ENCODE measurements around the gene SLC37A1.

Gene SLC37A1

DNA sequence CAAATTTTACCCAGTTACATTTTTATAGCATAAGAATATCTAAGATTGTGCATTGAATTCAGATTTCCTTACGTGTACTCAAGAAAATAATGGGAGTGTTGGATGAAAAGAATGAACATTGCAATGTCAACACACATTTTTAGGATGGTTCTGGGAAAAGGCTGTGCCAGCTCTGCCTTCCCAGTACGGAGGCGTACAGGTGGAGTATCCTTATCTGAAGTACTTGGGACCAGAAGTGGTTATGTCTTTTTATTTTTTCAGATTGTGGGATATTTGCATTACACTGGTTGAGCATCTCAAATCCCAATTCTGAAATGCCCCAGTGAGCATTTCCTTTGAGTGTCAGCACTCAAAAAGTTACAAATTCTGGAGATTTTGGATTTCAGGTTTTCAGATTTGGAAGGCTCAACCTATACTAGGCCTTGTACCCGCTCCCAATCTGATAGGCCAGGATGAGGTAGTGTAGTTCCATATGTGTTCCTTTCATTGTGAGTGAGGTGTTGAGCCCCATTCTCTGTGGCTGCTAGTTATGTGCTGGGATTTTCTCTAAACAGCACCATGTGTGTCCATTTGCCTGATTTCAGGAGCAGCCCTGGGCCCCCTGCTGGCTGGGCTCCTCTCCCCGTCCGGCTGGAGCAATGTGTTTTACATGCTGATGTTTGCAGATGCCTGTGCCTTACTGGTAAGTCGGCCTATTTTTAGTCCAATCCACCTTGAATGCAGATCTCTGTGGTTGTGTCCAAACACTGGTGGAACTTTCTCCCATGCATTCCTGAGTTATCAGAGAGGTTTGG, 60.8 kb downstream of the SLC37A1 start:
- TF ChIP-seq POLR2A (IDR thresholded peaks at IDR 0.05; ENCODE audit: low read length) (no peak), GATA1 (IDR thresholded peaks at IDR 0.05; ENCODE audit: low read depth, low read length) (no peak)
- peak in 1 of 2 experiments; percentile 16 for DNase-seq

DNA sequence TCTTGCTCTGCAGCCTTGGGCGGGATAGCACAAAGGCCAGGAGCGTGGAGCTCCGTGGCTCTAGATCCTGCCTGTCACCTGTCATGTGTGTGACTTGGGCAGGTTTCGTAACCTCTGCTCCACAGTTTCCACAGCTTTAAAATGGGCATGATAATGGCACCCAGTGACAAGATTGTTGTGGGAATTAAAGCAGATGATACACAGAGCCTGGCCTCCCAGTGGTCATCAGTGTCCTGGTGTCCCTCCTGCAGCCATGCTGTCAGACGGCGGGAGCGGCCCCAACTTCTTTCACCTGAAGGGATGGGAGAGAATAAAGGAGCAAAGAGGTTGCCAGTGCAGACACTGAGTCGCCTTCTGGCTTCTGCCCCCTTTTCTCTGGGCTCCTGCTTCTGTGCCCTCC, 61.5 kb downstream of the SLC37A1 start:
- DNase-seq: no peak
- no peak for TF ChIP-seq POLR2A (IDR thresholded peaks at IDR 0.05; ENCODE audit: low read length)
- TF ChIP-seq GATA1 (IDR thresholded peaks at IDR 0.05; ENCODE audit: low read depth, low read length): no peak

DNA sequence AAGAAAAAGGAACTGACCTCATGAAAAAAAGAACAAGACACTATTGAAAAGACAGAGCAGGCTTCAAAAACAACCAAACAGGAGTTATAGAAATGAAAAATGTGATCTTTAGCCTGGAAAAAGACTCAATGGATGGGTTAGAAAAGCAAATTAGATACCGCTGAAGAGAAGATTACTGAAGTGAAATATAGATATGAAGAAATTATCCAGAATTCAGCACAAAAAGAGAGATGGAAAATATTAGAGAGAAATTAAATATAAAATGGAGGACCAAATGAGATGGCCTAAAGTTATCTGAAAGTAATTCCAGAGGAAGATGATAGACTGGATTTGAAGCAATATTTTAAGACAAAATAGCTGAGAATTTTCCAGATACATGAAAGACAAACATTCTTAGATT, 63.0 kb downstream of the SLC37A1 start:
- TF ChIP-seq POLR2A (IDR thresholded peaks at IDR 0.05; ENCODE audit: low read length) (no peak), GATA1 (IDR thresholded peaks at IDR 0.05; ENCODE audit: low read depth, low read length) (no peak)
- DNase-seq: no peak

DNA sequence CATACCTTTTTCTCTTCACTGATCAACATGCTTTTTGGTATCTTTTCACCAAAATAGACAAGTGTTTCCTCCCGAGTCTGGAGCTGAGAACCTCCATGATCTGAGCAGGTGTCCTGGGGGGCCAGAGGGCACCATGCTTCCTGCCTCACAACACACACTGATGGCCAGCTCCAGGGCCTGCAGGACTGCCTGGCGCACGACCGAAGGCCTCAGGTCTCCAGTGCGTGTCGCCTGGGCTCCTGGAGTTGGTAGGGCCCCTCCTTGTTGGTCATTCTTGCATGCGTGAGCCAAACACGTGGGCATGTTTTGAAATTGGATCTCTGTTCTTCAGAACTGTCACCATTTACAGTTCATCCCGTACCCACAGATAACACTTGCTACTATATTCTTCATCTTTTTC, 64.4 kb downstream of the SLC37A1 start:
- DNase-seq: no peak
- TF ChIP-seq GATA1 (IDR thresholded peaks at IDR 0.05; ENCODE audit: low read depth, low read length) (no peak), POLR2A (IDR thresholded peaks at IDR 0.05; ENCODE audit: low read length) (no peak)

DNA sequence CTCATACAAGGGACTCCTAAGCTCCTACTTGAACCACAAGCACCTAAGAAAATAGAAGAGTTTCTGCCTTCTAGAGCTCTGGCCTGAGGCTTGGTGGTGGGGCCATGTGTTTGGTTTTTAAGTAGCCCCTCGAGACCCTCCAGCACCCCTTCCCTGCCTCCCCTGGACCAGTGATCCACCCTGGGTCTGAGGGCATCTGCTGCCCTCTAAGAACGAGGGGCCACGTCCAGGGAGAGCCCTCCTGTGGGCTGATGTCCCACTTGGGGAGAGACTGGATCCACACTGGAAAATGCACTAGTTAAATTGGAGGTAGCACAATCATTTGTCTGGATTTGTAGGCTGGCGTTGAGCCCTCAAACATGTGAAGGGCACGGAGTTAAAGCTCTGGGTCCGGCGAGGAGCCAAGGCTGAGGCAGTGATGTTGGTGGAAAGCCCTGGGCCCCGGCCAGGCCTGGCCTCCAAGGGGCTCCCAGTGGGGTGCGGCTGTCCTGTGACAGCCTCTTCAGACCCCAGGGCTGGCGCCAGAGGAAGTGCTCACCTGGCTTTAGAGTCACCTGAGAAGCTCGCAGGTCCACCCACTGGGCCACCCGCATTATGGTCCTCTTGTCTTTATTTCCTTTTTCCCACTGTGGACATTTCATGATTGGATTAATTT, 65.2 kb downstream of the SLC37A1 start:
- TF ChIP-seq POLR2A (IDR thresholded peaks at IDR 0.05; ENCODE audit: low read length): no peak
- TF ChIP-seq GATA1 (IDR thresholded peaks at IDR 0.05; ENCODE audit: low read depth, low read length): no peak
- no peak for DNase-seq

DNA sequence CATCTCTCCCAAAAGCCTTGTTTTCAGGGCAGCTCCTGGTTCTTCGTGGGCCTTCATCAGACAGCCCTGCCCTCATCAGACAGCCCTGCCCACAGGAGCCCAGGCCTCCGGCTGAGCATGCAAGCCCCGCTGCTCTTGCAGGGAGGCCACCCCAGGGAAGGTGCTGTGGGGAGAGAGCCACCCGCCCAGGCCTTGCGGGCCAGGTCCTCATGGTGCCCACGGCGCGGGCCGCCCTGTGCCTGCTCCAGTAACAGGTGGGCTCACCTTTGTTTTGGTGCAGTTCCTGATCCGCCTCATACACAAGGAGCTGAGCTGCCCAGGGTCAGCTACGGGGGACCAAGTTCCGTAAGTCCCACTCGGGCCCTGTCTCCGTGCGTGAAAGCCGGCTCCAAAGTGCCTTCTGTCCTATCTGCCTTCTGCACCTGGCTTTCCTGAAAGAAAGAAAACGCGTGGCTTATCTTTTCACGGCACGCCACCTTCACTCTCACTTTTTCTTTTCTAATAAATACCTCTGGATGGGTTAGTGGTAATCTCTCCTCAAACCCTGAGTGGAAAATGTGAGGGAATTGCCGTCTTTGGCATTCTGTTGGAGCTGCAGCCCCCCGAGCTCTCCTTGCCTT, 65.9 kb downstream of the SLC37A1 start:
- TF ChIP-seq POLR2A (IDR thresholded peaks at IDR 0.05; ENCODE audit: low read length) (no peak), GATA1 (IDR thresholded peaks at IDR 0.05; ENCODE audit: low read depth, low read length) (no peak)
- DNase-seq: no peak

DNA sequence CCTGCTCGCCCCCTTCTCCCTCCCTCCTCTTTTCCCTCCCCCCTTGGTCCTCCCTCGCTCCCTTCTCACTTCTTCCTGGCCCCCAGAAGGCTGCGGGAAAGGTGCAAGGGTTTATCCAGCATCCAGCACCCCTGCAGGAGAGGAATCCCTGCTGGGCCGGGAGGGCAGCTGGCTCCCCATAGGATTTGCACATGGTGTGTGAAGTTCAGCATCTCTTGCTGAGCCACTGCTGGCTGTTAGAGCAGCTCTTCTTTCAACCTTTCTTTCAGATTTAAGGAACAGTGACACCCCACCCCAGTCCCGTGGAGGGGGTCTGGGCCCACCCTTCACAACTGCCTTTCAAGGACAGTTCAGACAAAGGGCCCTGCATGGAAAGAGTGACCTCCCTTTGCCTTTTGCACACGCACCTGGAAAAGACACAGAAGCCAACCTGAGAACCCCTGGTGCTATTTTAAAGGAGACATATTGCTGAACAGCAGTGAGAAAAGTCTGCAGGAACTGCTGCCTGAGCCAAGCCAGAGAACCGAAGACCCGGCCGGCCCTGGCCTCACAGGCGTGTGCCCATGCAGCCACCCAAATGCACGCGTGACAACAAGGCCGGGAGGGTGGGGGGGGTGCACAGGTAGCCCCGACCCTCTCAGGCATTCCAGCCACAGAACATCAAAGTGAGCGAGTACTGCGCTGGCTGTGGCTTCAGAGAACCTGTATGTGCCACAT, 66.6 kb downstream of the SLC37A1 start:
- TF ChIP-seq POLR2A (IDR thresholded peaks at IDR 0.05; ENCODE audit: low read length): no peak
- no peak for TF ChIP-seq GATA1 (IDR thresholded peaks at IDR 0.05; ENCODE audit: low read depth, low read length)
- no peak for DNase-seq

DNA sequence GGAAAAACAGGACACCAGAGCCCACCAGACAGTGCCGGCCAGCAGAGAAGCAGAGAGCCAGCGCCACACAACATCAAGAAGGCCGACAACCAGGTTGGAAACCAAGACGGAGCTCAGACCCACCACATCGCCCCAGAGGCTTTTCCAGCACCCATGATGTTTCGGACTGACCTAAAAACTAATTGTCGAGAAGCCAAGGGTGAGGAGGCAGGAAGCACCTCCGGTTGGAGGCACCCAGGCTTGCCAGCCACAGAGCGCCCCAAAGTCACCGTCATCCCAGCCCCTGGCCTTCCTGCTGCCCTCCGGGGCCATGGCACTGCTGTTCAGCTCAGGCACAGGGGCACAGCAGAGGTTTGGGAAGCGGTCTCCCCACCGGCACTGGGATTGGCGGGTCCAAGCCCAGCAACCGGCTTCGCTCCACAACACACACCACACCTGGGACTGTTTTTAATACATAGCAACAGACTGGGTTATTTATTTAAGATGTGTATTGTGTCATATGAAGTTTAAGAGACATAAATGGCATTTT, 67.2 kb downstream of the SLC37A1 start:
- no peak for DNase-seq
- no peak for TF ChIP-seq POLR2A (IDR thresholded peaks at IDR 0.05; ENCODE audit: low read length)
- TF ChIP-seq GATA1 (IDR thresholded peaks at IDR 0.05; ENCODE audit: low read depth, low read length): no peak

DNA sequence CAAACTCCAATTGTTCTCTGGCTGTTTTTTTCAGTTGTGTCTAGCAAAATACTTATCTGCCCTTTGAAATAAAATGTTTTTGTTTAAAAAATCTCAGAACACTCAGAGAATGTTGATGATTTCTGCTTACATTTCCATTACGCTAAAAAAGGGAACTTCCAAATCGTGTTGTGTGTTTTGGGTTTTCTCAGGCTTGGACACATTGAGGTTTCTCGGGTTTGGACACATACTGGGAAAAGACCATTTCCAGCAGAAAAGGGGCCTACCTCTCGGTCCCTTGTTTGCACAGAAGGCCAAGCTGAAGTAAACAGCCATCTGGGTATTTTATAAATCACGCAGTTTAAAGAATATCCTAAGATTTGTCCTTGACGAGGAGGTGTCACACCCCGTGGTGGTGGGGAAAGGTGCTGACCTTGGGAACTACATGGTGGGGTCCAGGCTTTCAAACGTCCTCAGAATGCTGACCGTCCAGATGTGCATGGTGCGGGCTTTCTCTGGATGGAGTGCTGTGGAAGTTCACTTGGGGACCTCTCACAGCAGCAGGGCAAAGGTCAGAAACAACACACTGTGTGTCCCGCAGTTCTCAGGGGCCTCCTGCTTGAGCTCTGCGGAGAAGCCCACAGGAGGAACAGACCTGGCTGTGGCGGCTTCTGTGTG, 67.8 kb downstream of the SLC37A1 start:
- no peak for TF ChIP-seq GATA1 (IDR thresholded peaks at IDR 0.05; ENCODE audit: low read depth, low read length)
- TF ChIP-seq POLR2A (IDR thresholded peaks at IDR 0.05; ENCODE audit: low read length): no peak
- DNase-seq: no peak

DNA sequence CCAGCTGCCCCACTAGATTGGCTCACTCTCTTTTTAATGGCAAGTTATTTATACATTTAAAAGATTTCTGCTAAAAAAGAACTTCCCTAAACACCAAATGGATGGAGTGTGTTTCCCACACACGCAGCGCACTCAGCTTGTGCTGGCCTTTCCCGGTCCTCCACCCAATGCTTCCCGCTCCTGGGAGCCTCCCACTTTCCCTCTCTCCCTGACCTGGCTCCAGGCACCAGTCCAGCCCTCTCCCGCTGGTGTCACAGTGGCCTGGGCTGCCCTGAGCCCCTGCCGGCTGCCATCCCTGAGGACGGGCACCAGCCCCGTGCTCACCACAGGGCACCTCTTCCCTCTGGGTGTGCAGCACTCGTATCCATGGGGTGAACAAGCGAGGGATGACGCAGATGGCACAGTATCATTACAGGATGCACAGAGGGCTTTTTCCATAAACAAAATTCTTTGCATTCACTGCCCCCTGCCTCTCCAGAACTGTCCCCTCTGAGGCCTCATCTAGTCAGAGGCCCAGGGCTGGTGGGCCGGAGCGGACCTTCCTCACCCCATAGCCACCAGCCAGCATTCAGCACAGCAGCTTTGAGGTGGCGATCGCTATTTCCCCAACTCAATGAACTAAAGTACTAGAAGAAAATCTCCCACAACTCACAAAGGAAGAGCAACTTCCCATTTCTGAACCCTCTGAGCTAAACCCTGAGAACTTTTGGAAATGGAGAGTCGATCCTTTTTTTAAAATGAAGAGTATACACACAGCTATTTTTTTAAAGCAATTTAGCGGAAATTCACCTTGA, 68.5 kb downstream of the SLC37A1 start:
- TF ChIP-seq POLR2A (IDR thresholded peaks at IDR 0.05; ENCODE audit: low read length) (no peak), GATA1 (IDR thresholded peaks at IDR 0.05; ENCODE audit: low read depth, low read length) (no peak)
- no peak for DNase-seq

DNA sequence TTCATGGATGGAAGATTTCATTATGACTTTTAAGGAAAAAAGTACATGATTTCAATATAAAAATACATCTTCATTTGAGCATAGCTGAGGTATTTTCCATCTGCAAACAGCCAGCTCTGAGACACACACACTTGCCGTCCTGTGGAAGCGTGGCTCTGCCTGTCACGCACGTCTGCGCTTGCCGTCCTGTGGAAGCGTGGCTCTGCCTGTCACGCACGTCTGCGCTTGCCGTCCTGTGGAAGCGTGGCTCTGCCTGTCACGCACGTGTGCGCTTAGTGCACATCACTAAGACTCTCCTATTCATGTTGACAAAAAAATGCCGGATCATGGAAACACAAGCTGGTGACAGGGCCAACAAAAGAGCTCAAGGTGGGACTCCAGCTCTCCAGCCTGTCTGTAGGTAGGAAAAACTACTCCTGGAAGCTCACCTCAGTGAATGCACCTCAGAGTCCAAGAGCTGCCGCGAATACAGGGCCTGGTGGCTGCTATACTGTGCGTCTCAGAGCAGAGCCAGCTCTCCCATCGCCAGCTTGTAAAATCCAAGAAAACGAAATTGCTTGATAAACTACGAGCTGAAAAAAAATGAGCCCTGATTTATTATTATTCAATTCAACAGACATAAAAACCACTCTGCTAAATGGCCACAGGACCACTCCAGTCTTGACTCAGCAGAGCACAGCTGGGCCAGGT, 69.3 kb downstream of the SLC37A1 start:
- DNase-seq: no peak
- TF ChIP-seq GATA1 (IDR thresholded peaks at IDR 0.05; ENCODE audit: low read depth, low read length) (no peak), POLR2A (IDR thresholded peaks at IDR 0.05; ENCODE audit: low read length) (no peak)

All from erythroblast (primary cell).